ENCODE data around the gene PSMD12. TPM values are rescaled to one million over a fixed set of nuclear protein-coding genes. Genes with fewer than 3 reads are reported as not detected.
A peak's percentile ranks its signal among the peaks of the same experiment; 100 is the strongest.

PSMD12 gene
- total RNA-seq, 6 experiments from 2014 or later, result 62.3 to 74.4 (median 73.2) TPM

DNA sequence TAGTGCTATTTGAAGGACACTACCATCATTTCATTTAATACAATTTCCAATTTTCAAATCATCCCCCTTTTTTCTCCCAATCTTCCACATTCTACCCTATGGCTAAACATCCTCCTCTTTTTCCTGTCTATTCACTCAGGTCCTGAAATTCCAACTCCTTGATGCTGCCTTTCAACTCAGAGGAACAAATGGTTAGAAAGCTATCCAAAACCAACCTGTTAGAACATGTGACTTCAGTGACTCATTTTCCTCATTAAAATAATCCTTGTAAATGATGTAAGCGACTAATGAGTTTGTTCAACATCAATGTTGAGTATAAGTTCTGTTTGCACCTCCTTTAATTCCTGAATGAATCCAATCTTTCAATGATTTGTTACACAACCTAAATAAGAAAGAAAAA lies 5.5 kb downstream of the PSMD12 start:
- Mint-ChIP-seq H3K27me3 (ENCODE audit: insufficient read depth) (no peaks in the 10 kb centered on the region), H3K27ac (peak overlapping the region; percentile 23; the same call in 1 of the 2 replicates), H3K9me3 (no peaks in the 10 kb centered on the region), H3K4me3 (no peak overlapping the region), H3K36me3 (ENCODE audit: low read depth) (peaks cover 47% of the 10 kb centered on the region), H3K4me1 (ENCODE audit: low read depth) (peaks cover 67% of the 10 kb centered on the region)
- TF ChIP-seq, protein P1, sequence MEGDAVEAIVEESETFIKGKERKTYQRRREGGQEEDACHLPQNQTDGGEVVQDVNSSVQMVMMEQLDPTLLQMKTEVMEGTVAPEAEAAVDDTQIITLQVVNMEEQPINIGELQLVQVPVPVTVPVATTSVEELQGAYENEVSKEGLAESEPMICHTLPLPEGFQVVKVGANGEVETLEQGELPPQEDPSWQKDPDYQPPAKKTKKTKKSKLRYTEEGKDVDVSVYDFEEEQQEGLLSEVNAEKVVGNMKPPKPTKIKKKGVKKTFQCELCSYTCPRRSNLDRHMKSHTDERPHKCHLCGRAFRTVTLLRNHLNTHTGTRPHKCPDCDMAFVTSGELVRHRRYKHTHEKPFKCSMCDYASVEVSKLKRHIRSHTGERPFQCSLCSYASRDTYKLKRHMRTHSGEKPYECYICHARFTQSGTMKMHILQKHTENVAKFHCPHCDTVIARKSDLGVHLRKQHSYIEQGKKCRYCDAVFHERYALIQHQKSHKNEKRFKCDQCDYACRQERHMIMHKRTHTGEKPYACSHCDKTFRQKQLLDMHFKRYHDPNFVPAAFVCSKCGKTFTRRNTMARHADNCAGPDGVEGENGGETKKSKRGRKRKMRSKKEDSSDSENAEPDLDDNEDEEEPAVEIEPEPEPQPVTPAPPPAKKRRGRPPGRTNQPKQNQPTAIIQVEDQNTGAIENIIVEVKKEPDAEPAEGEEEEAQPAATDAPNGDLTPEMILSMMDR (IDR thresholded peaks at IDR 0.05), result no peak
- DNase-seq, result no peak

DNA sequence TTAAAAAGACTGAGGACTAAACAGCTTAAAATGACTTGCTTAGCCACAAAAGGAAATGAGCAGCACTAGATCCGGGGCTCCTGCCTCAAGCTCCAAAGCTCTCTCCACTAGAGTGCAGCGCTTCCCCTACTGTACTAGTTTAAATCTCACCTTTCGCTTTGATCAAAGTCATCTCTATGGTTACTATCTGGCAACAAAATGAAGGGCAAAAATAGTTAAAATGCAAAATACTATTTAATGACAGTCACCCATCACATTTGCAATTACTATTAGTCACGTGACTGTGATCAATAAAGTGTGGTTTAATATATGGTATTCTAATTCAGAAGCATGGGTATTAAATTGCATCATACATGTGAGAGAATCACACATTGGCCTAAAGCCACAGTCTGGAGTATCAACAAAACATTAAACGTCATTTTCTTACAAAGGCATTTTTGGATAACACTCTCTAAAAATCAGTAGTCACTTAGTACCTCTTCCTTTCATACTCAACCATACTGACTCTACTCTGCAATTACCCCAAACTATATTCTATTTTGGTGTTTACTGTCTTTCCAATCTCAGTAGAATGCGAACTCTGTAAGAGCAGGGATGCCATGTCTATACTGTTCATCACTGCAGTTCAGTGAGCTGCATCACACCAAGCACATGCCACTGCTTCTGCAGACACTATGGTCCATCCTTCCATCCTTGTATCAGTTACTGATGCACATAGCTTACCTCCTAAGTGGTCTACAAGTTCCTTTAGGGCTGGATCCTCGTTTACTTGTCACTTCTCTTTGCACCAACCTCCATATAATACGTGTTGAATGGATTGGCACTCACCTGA lies 6.2 kb downstream of the PSMD12 start:
- TF ChIP-seq, protein P1 (IDR thresholded peaks at IDR 0.05), result peak; percentile 58; the same call in 1 of the 2 replicates
- H3K4me3 Mint-ChIP-seq, result peak overlapping the region; percentile 17; the same call in 1 of the 2 replicates
- no peak for DNase-seq
- peaks cover 46% of the 10 kb centered on the region for H3K36me3 Mint-ChIP-seq (ENCODE audit: low read depth)
- H3K27me3 Mint-ChIP-seq (ENCODE audit: insufficient read depth), result no peaks in the 10 kb centered on the region
- no peaks in the 10 kb centered on the region for H3K9me3 Mint-ChIP-seq
- 0 out of 2 replicates have a peak overlapping the region, but pooled peaks have one; percentile 42 for H3K27ac Mint-ChIP-seq
- peaks cover 62% of the 10 kb centered on the region for H3K4me1 Mint-ChIP-seq (ENCODE audit: low read depth)

DNA sequence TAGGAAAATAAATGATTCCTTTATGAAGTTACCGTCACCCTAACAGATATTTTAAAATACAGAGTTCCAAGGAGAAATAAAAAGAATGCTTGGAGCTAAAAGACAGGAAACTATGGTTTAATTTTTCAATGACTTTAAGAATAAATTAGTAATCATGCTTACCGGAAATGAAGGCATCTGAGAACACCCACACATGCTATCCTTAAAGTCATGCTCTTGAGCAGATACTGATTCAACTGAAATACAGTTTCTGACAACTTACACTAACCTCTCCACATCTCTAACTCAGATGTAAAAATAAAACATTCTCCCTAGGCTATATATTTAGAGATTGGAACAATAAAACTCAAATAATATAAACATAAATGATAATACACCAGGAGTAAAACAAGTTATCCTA lies 7.8 kb downstream of the PSMD12 start:
- H3K9me3 Mint-ChIP-seq, result no peaks in the 10 kb centered on the region
- H3K36me3 Mint-ChIP-seq (ENCODE audit: low read depth), result peaks cover 44% of the 10 kb centered on the region

DNA sequence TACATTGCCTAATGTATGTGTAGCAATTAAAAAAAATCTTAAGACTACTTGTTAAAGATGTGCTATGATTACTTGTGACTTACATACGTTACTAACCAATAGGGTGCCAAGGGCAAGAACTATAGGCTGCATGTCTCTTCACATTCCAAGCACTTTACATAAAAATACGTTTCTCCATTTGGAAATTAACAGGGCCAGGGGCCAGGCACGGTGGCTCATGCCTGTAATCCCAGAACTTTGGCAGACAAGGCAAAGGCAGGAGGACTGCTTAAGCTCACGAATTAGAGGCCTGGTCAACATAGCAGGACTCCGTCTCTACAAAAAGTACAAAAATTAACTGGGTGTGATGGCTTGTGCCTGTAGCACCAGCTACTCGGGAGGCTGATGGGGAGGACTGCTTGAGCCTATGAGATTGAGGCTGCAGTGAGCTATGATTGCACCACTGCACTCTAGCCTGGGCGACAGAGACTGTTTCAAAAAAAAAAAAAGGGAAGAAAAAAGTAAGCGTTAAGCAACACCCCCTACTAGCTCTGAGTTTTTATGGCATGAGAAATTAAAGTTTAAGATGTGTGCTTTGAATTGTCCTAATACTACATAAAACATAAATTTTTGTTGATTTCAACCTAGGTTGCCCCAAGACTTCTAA lies 12.3 kb downstream of the PSMD12 start:
- no peak for DNase-seq
- H3K27ac Mint-ChIP-seq, result peak overlapping the region; percentile 24; the same call in 1 of the 2 replicates
- no peak overlapping the region for H3K4me3 Mint-ChIP-seq
- no peaks in the 10 kb centered on the region for H3K9me3 Mint-ChIP-seq
- H3K36me3 Mint-ChIP-seq (ENCODE audit: low read depth), result peaks cover 35% of the 10 kb centered on the region
- H3K4me1 Mint-ChIP-seq (ENCODE audit: low read depth), result peaks cover 7% of the 10 kb centered on the region
- TF ChIP-seq, protein P1 (IDR thresholded peaks at IDR 0.05), result no peak
- H3K27me3 Mint-ChIP-seq (ENCODE audit: insufficient read depth), result no peaks in the 10 kb centered on the region

More for the DNA sequence above, 7.8 kb downstream of the PSMD12 start:
- DNase-seq, result no peak
- peak overlapping the region; percentile 53 for H3K27ac Mint-ChIP-seq
- TF ChIP-seq, protein P1 (IDR thresholded peaks at IDR 0.05), result no peak
- peak overlapping the region; percentile 32; the same call in 1 of the 2 replicates for H3K4me3 Mint-ChIP-seq
- no peaks in the 10 kb centered on the region for H3K27me3 Mint-ChIP-seq (ENCODE audit: insufficient read depth)
- peaks cover 46% of the 10 kb centered on the region for H3K4me1 Mint-ChIP-seq (ENCODE audit: low read depth)

DNA sequence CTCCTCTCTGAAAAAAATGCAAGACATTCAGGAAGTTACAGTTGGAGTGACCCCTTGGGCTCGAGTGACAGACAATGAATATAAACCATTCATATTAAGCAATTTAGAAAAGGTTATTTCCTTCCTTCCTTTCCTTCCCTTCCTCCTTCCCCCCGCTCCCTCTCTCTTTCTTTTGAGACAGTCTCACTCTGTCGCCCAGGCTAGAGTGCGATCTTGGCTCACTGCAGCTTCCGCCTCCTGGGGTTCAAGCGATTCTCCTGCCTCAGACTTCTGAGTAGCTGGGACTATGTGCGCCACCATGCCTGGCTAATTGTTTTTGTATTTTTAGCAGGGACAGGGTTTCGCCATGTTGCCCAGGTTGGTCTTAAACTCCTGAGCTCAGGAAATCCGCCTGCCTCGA lies 13.2 kb downstream of the PSMD12 start:
- Mint-ChIP-seq H3K4me1 (ENCODE audit: low read depth) (no peaks in the 10 kb centered on the region), H3K36me3 (ENCODE audit: low read depth) (peaks cover 35% of the 10 kb centered on the region)

More for the DNA sequence above, 13.2 kb downstream of the PSMD12 start:
- no peak overlapping the region for H3K27ac Mint-ChIP-seq
- no peaks in the 10 kb centered on the region for H3K9me3 Mint-ChIP-seq
- DNase-seq, result no peak
- H3K27me3 Mint-ChIP-seq (ENCODE audit: insufficient read depth), result no peaks in the 10 kb centered on the region
- H3K4me3 Mint-ChIP-seq, result no peak overlapping the region
- TF ChIP-seq, protein P1 (IDR thresholded peaks at IDR 0.05), result no peak
